Measurements from ENCODE around the gene SNAP25.

- TF ChIP-seq CTCF (IDR thresholded peaks at IDR 0.05) (no peak), EZH2 (IDR thresholded peaks at IDR 0.05; ENCODE audit: borderline replicate concordance, insufficient read depth, low read depth, low read length, poor library complexity, severe bottlenecking) (no peak)
These were observed 59.8 kb downstream of the SNAP25 start for GRCh38 chr20:10278412-10278811.

All from B cell (primary cell).